ENCODE results near the gene DPP6. TPM values are rescaled to one million over a fixed set of nuclear protein-coding genes. Genes with fewer than 3 reads are reported as not detected.

DPP6 gene
- total RNA-seq, 1 donor from 2014 or later, result not detected

GRCh38 chr7:154530136-154530535, 477.9 kb downstream of the DPP6 start:
- no peak for DNase-seq
- no peaks in the 10 kb centered on the region for H3K9me3 Mint-ChIP-seq
- no peaks in the 10 kb centered on the region for H3K36me3 Mint-ChIP-seq (ENCODE audit: low read depth)
- ChIA-PET POLR2A (no interaction called here), CTCF (no interaction called here)
- H3K4me1 Mint-ChIP-seq, result no peaks in the 10 kb centered on the region
- no peak for ATAC-seq (ENCODE audit: low read depth)
- H3K27me3 Mint-ChIP-seq, result no peaks in the 10 kb centered on the region
- intact Hi-C loops (cut with micrococcal nuclease), result no loop called here
- H3K27ac Mint-ChIP-seq, result no peak overlapping the region
- H3K4me3 Mint-ChIP-seq, result no peak overlapping the region
- no peak for TF ChIP-seq CTCF (IDR thresholded peaks at IDR 0.05)

GRCh38 chr7:154532771-154533170, 480.6 kb downstream of the DPP6 start:
- intact Hi-C loops (cut with micrococcal nuclease), result no loop called here
- H3K9me3 Mint-ChIP-seq, result no peaks in the 10 kb centered on the region
- ATAC-seq (ENCODE audit: low read depth), result no peak
- no peak for TF ChIP-seq CTCF (IDR thresholded peaks at IDR 0.05)
- ChIA-PET CTCF (no interaction called here), POLR2A (no interaction called here)
- H3K27ac Mint-ChIP-seq, result no peak overlapping the region
- no peaks in the 10 kb centered on the region for H3K36me3 Mint-ChIP-seq (ENCODE audit: low read depth)
- no peaks in the 10 kb centered on the region for H3K4me1 Mint-ChIP-seq
- no peak for DNase-seq
- H3K4me3 Mint-ChIP-seq, result no peak overlapping the region
- no peaks in the 10 kb centered on the region for H3K27me3 Mint-ChIP-seq

GRCh38 chr7:154540596-154540995, 488.4 kb downstream of the DPP6 start:
- no peak for DNase-seq
- no peak for ATAC-seq (ENCODE audit: low read depth)
- Mint-ChIP-seq H3K4me1 (no peaks in the 10 kb centered on the region), H3K4me3 (no peak overlapping the region), H3K36me3 (ENCODE audit: low read depth) (no peaks in the 10 kb centered on the region), H3K9me3 (no peaks in the 10 kb centered on the region), H3K27ac (no peak overlapping the region), H3K27me3 (no peaks in the 10 kb centered on the region)
- POLR2A ChIA-PET, result no interaction called here
- no peak for TF ChIP-seq CTCF (IDR thresholded peaks at IDR 0.05)
- intact Hi-C loops (cut with micrococcal nuclease), result no loop called here
- CTCF ChIA-PET, result no interaction called here

DNA sequence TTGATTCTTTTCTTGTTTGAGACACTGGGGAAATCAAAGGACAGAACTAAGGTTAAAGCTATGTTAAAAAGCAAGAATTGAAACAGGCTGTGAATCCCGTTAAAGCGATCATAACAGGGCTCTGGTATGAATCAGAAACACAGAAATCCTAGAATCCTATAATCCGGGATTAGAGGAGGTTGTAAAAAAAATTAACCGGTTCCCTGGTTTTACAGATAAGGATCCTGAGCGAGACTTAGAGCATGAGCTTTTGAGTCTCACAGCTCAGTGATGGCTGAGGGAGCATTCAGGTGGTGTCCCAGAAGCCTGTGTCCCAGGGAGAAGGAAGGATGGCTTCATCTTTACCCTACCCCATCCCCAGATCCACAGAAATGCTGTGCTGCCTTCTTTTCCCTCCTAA, 489.4 kb downstream of the DPP6 start:
- no peak for TF ChIP-seq CTCF (IDR thresholded peaks at IDR 0.05)
- Mint-ChIP-seq H3K9me3 (no peaks in the 10 kb centered on the region), H3K4me3 (no peak overlapping the region), H3K27me3 (no peaks in the 10 kb centered on the region), H3K36me3 (ENCODE audit: low read depth) (no peaks in the 10 kb centered on the region), H3K27ac (no peak overlapping the region), H3K4me1 (no peaks in the 10 kb centered on the region)
- intact Hi-C loops (cut with micrococcal nuclease), result no loop called here
- ATAC-seq (ENCODE audit: low read depth), result no peak
- POLR2A ChIA-PET, result no interaction called here
- CTCF ChIA-PET, result no interaction called here
- no peak for DNase-seq

- ATAC-seq (ENCODE audit: low read depth) (no peak), DNase-seq (no peak)
- Mint-ChIP-seq H3K36me3 (ENCODE audit: low read depth) (no peaks in the 10 kb centered on the region), H3K4me1 (no peaks in the 10 kb centered on the region), H3K27ac (no peak overlapping the region), H3K4me3 (no peak overlapping the region), H3K9me3 (peaks cover 5% of the 10 kb centered on the region), H3K27me3 (no peaks in the 10 kb centered on the region)
- no peak for TF ChIP-seq CTCF (IDR thresholded peaks at IDR 0.05)
- intact Hi-C loops (cut with micrococcal nuclease), result no loop called here
- POLR2A ChIA-PET, result no interaction called here
- CTCF ChIA-PET, result no interaction called here
Observed at GRCh38 chr7:154546946-154547587, 494.9 kb downstream of the DPP6 start.

Measured in activated B cell treated with CpG ODN at 0.5 μM for 24 hours (primary cell).